DND-41 (cell line): Measurements from ENCODE around the gene C1QTNF2.

Experiments
- ATAC-seq: fragments of 200-7000 bp; cut with Tn5 transposase; 3 replicates; pipeline ENCODE4 v1.9.1; 2021; ENCODE audit warnings: low read depth; ENCODE audit not compliant: insufficient read depth
- DNase-seq: peaks from one replicate; pipeline ENCODE4 v3.0.0-alpha.2; 2020
- H2AFZ ChIP-seq: 2 replicates; pipeline ENCODE4 v1.6.0; 2012; ENCODE audit warnings: low read depth, low read length
- H3K27ac ChIP-seq: 2 replicates; pipeline ENCODE4 v1.5.1; 2012; ENCODE audit warnings: low read length, inconsistent platforms
- H3K27me3 ChIP-seq: fragments of 200-600 bp; sonication (generic); 2 replicates; pipeline ENCODE4 v1.6.0; 2012; ENCODE audit warnings: low read length, mild to moderate bottlenecking, inconsistent platforms; ENCODE audit not compliant: insufficient read depth, poor library complexity
- H3K36me3 ChIP-seq: 2 replicates; pipeline ENCODE4 v1.5.1; 2012; ENCODE audit warnings: low read length, inconsistent platforms; ENCODE audit not compliant: insufficient read depth
- H3K4me1 ChIP-seq: 2 replicates; pipeline ENCODE4 v1.5.1; 2012; ENCODE audit warnings: mild to moderate bottlenecking, low read length; ENCODE audit not compliant: insufficient read depth
- H3K4me2 ChIP-seq: 2 replicates; pipeline ENCODE4 v1.6.0; 2012; ENCODE audit warnings: mild to moderate bottlenecking, moderate library complexity, low read length, inconsistent platforms; ENCODE audit not compliant: insufficient read depth
- H3K4me3 ChIP-seq, 2 experiments: fragments of 200-600 bp in 1 of 2; shearing (Covaris generic) in 1 of 2; 2 replicates each; pipeline ENCODE4 v1.5.1; 2012 to 2016; ENCODE audit warnings: inconsistent platforms in 2 of 2, low read length in 2 of 2, mild to moderate bottlenecking in 2 of 2, low read depth in 1 of 2, moderate library complexity in 1 of 2
- H3K79me2 ChIP-seq: 2 replicates; pipeline ENCODE4 v1.6.0; 2012; ENCODE audit warnings: low read length, inconsistent platforms; ENCODE audit not compliant: insufficient read depth
- H3K9ac ChIP-seq: 2 replicates; pipeline ENCODE4 v1.6.0; 2012; ENCODE audit warnings: low read depth, mild to moderate bottlenecking, inconsistent platforms, low read length, moderate library complexity
- H3K9me3 ChIP-seq: 2 replicates; pipeline ENCODE4 v1.5.1; 2012; ENCODE audit warnings: low read length, moderate library complexity, mild to moderate bottlenecking, inconsistent platforms; ENCODE audit not compliant: insufficient read depth, severe bottlenecking
- H4K20me1 ChIP-seq: 2 replicates; pipeline ENCODE4 v1.6.0; 2012; ENCODE audit warnings: low read length; ENCODE audit not compliant: insufficient read depth
- CTCF ChIP-seq: IDR thresholded peaks from 2 replicates; pipeline ENCODE4 v1.5.1; 2012; ENCODE audit warnings: borderline replicate concordance, low read length, moderate library complexity, mild to moderate bottlenecking; ENCODE audit not compliant: poor library complexity, severe bottlenecking; ENCODE audit errors: extremely low read depth
- EZH2 ChIP-seq: IDR thresholded peaks from 3 replicates; pipeline ENCODE4 v1.6.1; 2012; ENCODE audit warnings: borderline replicate concordance, low read depth, mild to moderate bottlenecking, moderate library complexity, low read length, inconsistent platforms; ENCODE audit not compliant: severe bottlenecking

The C1QTNF2 gene

DNA sequence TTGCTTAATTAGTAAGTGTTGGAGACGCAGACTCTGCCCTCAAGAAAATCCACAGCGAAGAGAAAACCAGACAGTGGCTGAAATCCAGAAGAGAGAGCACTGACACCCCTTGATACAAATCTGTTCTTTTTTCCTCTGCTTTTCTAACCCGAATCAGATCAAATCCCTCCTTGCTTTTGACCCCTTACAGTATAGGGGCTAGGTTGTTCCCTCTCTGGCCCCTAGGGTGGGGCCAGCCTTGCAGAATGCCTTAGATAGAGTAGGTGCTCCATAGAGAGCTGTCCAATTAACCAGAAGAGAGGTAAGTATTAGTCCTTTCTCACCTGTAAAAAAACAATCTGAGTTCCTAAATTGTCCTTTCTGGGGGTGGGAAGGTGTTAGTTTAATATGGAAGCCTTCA, 10.1 kb downstream of the C1QTNF2 start:
- DNase-seq, result no peak
- H2AFZ ChIP-seq, result no peak overlapping the region

DNA sequence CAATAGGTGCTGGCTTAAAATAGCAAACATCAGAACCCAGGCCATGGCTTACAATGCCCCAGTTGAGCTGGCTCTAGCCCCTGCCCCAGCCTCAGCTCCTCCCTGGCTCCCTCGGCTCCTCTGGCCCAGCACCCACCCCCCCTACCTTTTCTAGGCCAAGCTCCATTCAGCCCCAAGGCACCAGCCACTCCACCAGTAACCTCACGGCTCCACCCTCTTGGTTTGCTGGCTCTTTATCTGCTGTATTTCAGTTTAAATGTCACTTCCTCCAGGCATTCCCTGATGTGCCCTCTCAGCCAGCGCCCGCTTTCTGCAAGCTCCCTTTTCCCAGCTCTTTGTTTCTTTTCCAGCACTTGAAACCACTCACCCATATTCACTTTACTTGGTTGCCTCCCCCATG, 10.6 kb downstream of the C1QTNF2 start:
- Histone ChIP-seq H4K20me1 (no peaks in the 10 kb centered on the region), H3K4me1 (no peaks in the 10 kb centered on the region), H3K9me3 (no peaks in the 10 kb centered on the region), H3K4me2 (no peak overlapping the region), H3K79me2 (no peaks in the 10 kb centered on the region), H3K27ac (no peak overlapping the region), H2AFZ (no peak overlapping the region), H3K9ac (no peak overlapping the region), H3K36me3 (no peaks in the 10 kb centered on the region), H3K27me3 (no peaks in the 10 kb centered on the region), H3K4me3 (no peak overlapping the region)
- DNase-seq (no peak), ATAC-seq (no peak)
- TF ChIP-seq CTCF, result no peak
- no peak for TF ChIP-seq EZH2

More for the DNA sequence above, 10.1 kb downstream of the C1QTNF2 start:
- H3K4me1 ChIP-seq, result no peaks in the 10 kb centered on the region
- H3K79me2 ChIP-seq, result no peaks in the 10 kb centered on the region
- H3K27me3 ChIP-seq, result no peaks in the 10 kb centered on the region
- no peaks in the 10 kb centered on the region for H3K9me3 ChIP-seq
- no peak overlapping the region for H3K4me3 ChIP-seq
- H3K4me2 ChIP-seq, result no peak overlapping the region
- no peak overlapping the region for H3K9ac ChIP-seq
- no peaks in the 10 kb centered on the region for H3K36me3 ChIP-seq
- H3K27ac ChIP-seq, result no peak overlapping the region
- no peaks in the 10 kb centered on the region for H4K20me1 ChIP-seq
- TF ChIP-seq EZH2 (no peak), CTCF (no peak)
- no peak for ATAC-seq

DNA sequence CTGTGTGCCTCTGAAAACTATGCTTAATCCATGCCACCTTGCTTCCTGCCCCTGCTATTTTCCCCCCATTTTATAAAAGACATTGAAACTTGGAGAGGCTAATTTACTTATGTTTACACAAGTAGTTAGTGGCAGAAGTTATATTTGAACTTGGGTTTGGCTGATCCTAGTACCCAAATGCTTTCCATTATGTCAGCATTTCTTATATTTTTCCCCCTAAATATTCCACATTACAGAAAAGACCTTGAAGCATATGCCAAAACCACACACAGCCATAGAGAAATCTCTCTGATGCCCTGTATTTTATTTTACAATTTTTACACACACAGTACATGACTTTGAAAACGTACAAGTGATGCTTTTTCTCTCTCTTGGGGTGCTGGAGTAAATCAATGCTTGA, 11.2 kb downstream of the C1QTNF2 start:
- no peak for DNase-seq
- Histone ChIP-seq H3K9me3 (no peaks in the 10 kb centered on the region), H3K36me3 (no peaks in the 10 kb centered on the region), H4K20me1 (no peaks in the 10 kb centered on the region), H3K27ac (no peak overlapping the region), H3K9ac (no peak overlapping the region), H2AFZ (no peak overlapping the region), H3K79me2 (no peaks in the 10 kb centered on the region), H3K4me1 (no peaks in the 10 kb centered on the region), H3K4me2 (no peak overlapping the region), H3K27me3 (no peaks in the 10 kb centered on the region), H3K4me3 (no peak overlapping the region)
- no peak for ATAC-seq
- TF ChIP-seq CTCF (no peak), EZH2 (no peak)

DNA sequence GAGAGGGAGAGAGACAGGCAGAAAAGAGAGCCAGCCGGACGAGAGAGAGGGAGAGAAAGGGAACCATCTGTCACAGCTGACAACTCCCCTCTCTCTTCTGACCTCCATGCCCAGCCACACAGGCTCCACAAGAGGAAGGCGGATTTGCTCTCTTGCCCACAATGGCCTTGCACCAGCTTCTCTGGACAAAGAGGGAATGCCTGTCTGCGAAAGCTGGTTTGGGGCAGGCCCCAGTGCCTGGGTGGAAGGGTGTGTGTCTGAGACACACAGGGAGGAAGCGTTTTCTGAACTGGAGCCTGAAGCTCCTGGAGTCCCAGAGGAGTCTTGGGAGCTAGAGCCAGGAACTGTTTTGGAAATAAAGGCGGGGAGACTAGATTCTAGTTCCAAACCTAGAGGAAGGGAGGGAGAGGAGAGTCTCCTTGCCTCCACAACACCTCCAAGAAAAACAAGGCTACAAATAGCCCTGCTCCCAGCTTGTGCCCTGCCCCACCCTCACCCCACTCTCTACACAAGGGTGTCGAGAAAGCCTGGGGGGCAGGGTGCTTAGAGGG, 12.5 kb downstream of the C1QTNF2 start:
- no peaks in the 10 kb centered on the region for H3K36me3 ChIP-seq
- H3K4me2 ChIP-seq, result no peak overlapping the region
- no peak for TF ChIP-seq EZH2
- TF ChIP-seq CTCF, result no peak
- no peaks in the 10 kb centered on the region for H3K79me2 ChIP-seq
- ATAC-seq (no peak), DNase-seq (no peak)
- no peak overlapping the region for H3K4me3 ChIP-seq
- H2AFZ ChIP-seq, result no peak overlapping the region
- no peak overlapping the region for H3K9ac ChIP-seq
- no peaks in the 10 kb centered on the region for H3K9me3 ChIP-seq
- H3K4me1 ChIP-seq, result no peaks in the 10 kb centered on the region
- no peaks in the 10 kb centered on the region for H4K20me1 ChIP-seq
- no peaks in the 10 kb centered on the region for H3K27me3 ChIP-seq
- no peak overlapping the region for H3K27ac ChIP-seq
